Measurements from ENCODE around the gene TNNI2.
"Not testable (repeated sequence)": the region's sequence is repeated elsewhere in the genome, so short reads cannot be mapped to it uniquely, and the experiment has no call there.

GRCh38 chr11:1813356-1813755, 25.4 kb upstream of the TNNI2 start:
- TF ChIP-seq POLR2A, POLR2AphosphoS5 (IDR thresholded peaks at IDR 0.05; ENCODE audit: low read depth, low read length): not testable (repeated sequence)
